GM18858 (cell line): Measurements from ENCODE around the gene IDH3A.

Experiments used
- ATAC-seq: cut with Tn5 transposase; IDR thresholded peaks from one replicate; pipeline ENCODE4 v1.9.1; 2021; ENCODE audit not compliant: unreplicated experiment

The IDH3A gene

GRCh38 chr15:78201281-78202190 is 52.4 kb downstream of the IDH3A start:
- no peak for ATAC-seq

GRCh38 chr15:78203346-78204225 is 54.4 kb downstream of the IDH3A start:
- ATAC-seq = no peak

GRCh38 chr15:78204351-78205309 is 55.5 kb downstream of the IDH3A start:
- ATAC-seq = no peak

GRCh38 chr15:78205337-78205736 is 56.2 kb downstream of the IDH3A start:
- no peak for ATAC-seq

- ATAC-seq = no peak
These were observed 56.7 kb downstream of the IDH3A start for GRCh38 chr15:78205856-78206255.

- ATAC-seq = no peak
These were observed 57.4 kb downstream of the IDH3A start for GRCh38 chr15:78206326-78207109.

GRCh38 chr15:78207110-78207458 is 57.9 kb downstream of the IDH3A start:
- no peak for ATAC-seq

GRCh38 chr15:78207641-78208340 is 58.6 kb downstream of the IDH3A start:
- no peak for ATAC-seq

GRCh38 chr15:78208341-78208844 is 59.2 kb downstream of the IDH3A start:
- ATAC-seq = no peak

GRCh38 chr15:78208887-78209645 is 59.9 kb downstream of the IDH3A start:
- ATAC-seq = no peak

GRCh38 chr15:78209646-78210348 is 60.6 kb downstream of the IDH3A start:
- no peak for ATAC-seq

- no peak for ATAC-seq
These were observed 61.2 kb downstream of the IDH3A start for GRCh38 chr15:78210349-78210717.

- no peak for ATAC-seq
These were observed 62.2 kb downstream of the IDH3A start for GRCh38 chr15:78211189-78211921.

- ATAC-seq = no peak
These were observed 62.8 kb downstream of the IDH3A start for GRCh38 chr15:78212008-78212407.

- ATAC-seq = no peak
These were observed 63.6 kb downstream of the IDH3A start for GRCh38 chr15:78212546-78213424.

- ATAC-seq = no peak
These were observed 64.2 kb downstream of the IDH3A start for GRCh38 chr15:78213425-78213750.
